KMS-11 (cell line): ENCODE results near the gene THUMPD2.

Experiments used
- H2AFZ ChIP-seq: fragments of 200-600 bp; sonication (generic); 2 replicates; pipeline ENCODE4 v1.6.1; 2016; ENCODE audit warnings: antibody characterized with exemption, mixed run types, low read depth
- H3K27ac ChIP-seq: fragments of 200-600 bp; sonication (generic); 2 replicates; pipeline ENCODE4 v1.6.1; 2016; ENCODE audit warnings: mild to moderate bottlenecking, mixed run types
- H3K27me3 ChIP-seq: fragments of 200-600 bp; sonication (generic); 2 replicates; pipeline ENCODE4 v1.6.1; 2017; ENCODE audit warnings: mild to moderate bottlenecking, low read depth, mixed run types, moderate library complexity; ENCODE audit not compliant: insufficient read depth
- H3K36me3 ChIP-seq: fragments of 200-600 bp; sonication (generic); 2 replicates; pipeline ENCODE4 v1.6.1; 2017; ENCODE audit warnings: mild to moderate bottlenecking, mixed run types; ENCODE audit not compliant: insufficient read depth
- H3K4me1 ChIP-seq: fragments of 200-600 bp; sonication (generic); 2 replicates; pipeline ENCODE4 v1.6.1; 2016; ENCODE audit warnings: mild to moderate bottlenecking, low read depth, mixed run types; ENCODE audit not compliant: poor library complexity, severe bottlenecking
- H3K4me2 ChIP-seq: fragments of 200-600 bp; sonication (generic); 2 replicates; pipeline ENCODE4 v1.7.0; 2016; ENCODE audit warnings: mild to moderate bottlenecking, mixed run types
- H3K4me3 ChIP-seq: fragments of 200-600 bp; sonication (generic); IDR thresholded peaks from 2 replicates; pipeline ENCODE4 v1.6.1; 2017; ENCODE audit warnings: low read depth, low read length, mixed read lengths; ENCODE audit not compliant: insufficient read depth
- H3K79me2 ChIP-seq: fragments of 200-600 bp; sonication (generic); 2 replicates; pipeline ENCODE4 v1.6.1; 2016; ENCODE audit warnings: low read depth, mixed run types; ENCODE audit not compliant: insufficient read depth
- H3K9ac ChIP-seq: fragments of 200-600 bp; sonication (generic); 2 replicates; pipeline ENCODE4 v1.6.1; 2016; ENCODE audit warnings: mild to moderate bottlenecking, mixed run types
- H4K20me1 ChIP-seq: fragments of 200-600 bp; sonication (generic); 2 replicates; pipeline ENCODE4 v1.6.1; 2016; ENCODE audit warnings: mild to moderate bottlenecking, mixed run types; ENCODE audit not compliant: insufficient read depth
- CTCF ChIP-seq: fragments of 200-600 bp; sonication (generic); conservative IDR thresholded peaks from 2 replicates; pipeline ENCODE4 v1.6.1; 2017; ENCODE audit warnings: low read depth, mild to moderate bottlenecking, antibody characterized with exemption, low read length, moderate library complexity, mixed read lengths

The THUMPD2 gene

GRCh38 chr2:39787950-39788349, 8.9 kb upstream of the THUMPD2 start:
- Histone ChIP-seq H3K9ac (no peak overlapping the region), H3K4me3 (no peak overlapping the region), H2AFZ (no peak overlapping the region), H3K79me2 (no peaks in the 10 kb centered on the region), H3K27ac (no peak overlapping the region), H3K4me1 (no peaks in the 10 kb centered on the region), H3K27me3 (no peaks in the 10 kb centered on the region), H4K20me1 (no peaks in the 10 kb centered on the region), H3K36me3 (no peaks in the 10 kb centered on the region), H3K4me2 (no peak overlapping the region)
- no peak for TF ChIP-seq CTCF

GRCh38 chr2:39786761-39787522, 7.9 kb upstream of the THUMPD2 start:
- Histone ChIP-seq H2AFZ (no peak overlapping the region), H3K36me3 (no peaks in the 10 kb centered on the region), H3K4me1 (no peaks in the 10 kb centered on the region), H3K4me3 (no peak overlapping the region), H3K9ac (no peak overlapping the region), H3K4me2 (no peak overlapping the region), H4K20me1 (no peaks in the 10 kb centered on the region), H3K79me2 (no peaks in the 10 kb centered on the region), H3K27me3 (no peaks in the 10 kb centered on the region), H3K27ac (no peak overlapping the region)
- TF ChIP-seq CTCF: no peak

GRCh38 chr2:39782591-39782990, 3.5 kb upstream of the THUMPD2 start:
- Histone ChIP-seq H3K27me3 (no peaks in the 10 kb centered on the region), H3K9ac (no peak overlapping the region), H3K4me2 (no peak overlapping the region), H3K79me2 (peaks cover 14% of the 10 kb centered on the region), H3K36me3 (no peaks in the 10 kb centered on the region), H3K4me3 (no peak overlapping the region), H3K27ac (no peak overlapping the region), H3K4me1 (peaks cover 9% of the 10 kb centered on the region), H4K20me1 (no peaks in the 10 kb centered on the region), H2AFZ (no peak overlapping the region)
- no peak for TF ChIP-seq CTCF

DNA sequence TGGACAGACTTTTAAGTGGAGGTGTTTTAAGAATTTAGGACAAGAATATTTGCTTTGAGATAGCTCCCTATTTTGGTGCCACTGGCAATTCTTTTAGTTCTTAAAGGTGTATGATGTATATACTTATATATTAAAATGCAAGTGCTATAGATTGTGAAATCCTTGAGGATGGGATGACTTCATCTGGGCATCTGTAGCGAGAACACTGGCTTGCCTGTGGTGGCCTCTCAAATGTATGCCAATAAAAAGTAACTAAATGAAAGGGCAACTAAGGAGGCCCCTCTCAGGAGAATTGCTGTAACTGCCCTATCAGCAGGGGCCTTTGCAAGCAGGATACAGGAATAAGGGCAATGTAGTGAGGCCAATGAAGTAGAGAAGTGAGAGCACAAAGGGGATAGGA, 2.6 kb upstream of the THUMPD2 start:
- Histone ChIP-seq H4K20me1 (no peaks in the 10 kb centered on the region), H3K36me3 (no peaks in the 10 kb centered on the region), H3K4me2 (no peak overlapping the region), H2AFZ (no peak overlapping the region), H3K27me3 (no peaks in the 10 kb centered on the region), H3K4me3 (no peak overlapping the region), H3K4me1 (peaks cover 18% of the 10 kb centered on the region), H3K79me2 (peaks cover 23% of the 10 kb centered on the region), H3K27ac (no peak overlapping the region), H3K9ac (no peak overlapping the region)
- TF ChIP-seq CTCF: no peak
